ENCODE measurements around the gene PLCH1.

DNA sequence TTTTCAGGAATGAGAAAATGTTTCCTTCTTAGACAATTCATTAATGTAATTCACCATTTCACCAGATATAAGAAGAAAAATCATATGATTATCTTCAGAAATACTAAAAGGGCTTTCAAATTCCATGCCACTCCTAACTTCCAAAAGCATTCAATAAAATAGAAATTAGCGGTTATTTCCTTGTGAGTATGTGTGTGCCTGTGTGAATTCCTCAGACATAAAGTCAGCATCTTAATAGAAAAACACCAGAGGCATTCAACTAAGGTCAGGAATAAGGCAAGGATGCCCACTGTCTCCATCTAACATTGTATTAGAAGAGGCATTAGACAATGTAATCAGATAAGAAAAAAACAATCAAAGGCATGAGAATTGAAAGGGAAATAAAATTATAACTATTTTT, 88.4 kb downstream of the PLCH1 start:
- TF ChIP-seq POLR2A (IDR thresholded peaks at IDR 0.05) = no peak
- TF ChIP-seq, protein P1, sequence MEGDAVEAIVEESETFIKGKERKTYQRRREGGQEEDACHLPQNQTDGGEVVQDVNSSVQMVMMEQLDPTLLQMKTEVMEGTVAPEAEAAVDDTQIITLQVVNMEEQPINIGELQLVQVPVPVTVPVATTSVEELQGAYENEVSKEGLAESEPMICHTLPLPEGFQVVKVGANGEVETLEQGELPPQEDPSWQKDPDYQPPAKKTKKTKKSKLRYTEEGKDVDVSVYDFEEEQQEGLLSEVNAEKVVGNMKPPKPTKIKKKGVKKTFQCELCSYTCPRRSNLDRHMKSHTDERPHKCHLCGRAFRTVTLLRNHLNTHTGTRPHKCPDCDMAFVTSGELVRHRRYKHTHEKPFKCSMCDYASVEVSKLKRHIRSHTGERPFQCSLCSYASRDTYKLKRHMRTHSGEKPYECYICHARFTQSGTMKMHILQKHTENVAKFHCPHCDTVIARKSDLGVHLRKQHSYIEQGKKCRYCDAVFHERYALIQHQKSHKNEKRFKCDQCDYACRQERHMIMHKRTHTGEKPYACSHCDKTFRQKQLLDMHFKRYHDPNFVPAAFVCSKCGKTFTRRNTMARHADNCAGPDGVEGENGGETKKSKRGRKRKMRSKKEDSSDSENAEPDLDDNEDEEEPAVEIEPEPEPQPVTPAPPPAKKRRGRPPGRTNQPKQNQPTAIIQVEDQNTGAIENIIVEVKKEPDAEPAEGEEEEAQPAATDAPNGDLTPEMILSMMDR (IDR thresholded peaks at IDR 0.05) = no peak

All from adrenal gland (tissue), 5 donors.